GM23248 (cell line): ENCODE data around the gene PCDHGA8.

ENCODE experiments used
- EZH2 ChIP-seq: fragments of 200-600 bp; sonication (generic); IDR thresholded peaks from 2 replicates; pipeline ENCODE4 v1.6.1; 2018; ENCODE audit warnings: antibody characterized with exemption, mild to moderate bottlenecking; ENCODE audit not compliant: insufficient read depth, poor library complexity, severe bottlenecking
- EZH2phosphoT487 ChIP-seq: fragments of 200-600 bp; sonication (generic); IDR thresholded peaks from 2 replicates; pipeline ENCODE4 v1.6.1; 2018; ENCODE audit warnings: antibody characterized with exemption, moderate library complexity, mild to moderate bottlenecking, low read depth; ENCODE audit not compliant: insufficient read depth

DNA sequence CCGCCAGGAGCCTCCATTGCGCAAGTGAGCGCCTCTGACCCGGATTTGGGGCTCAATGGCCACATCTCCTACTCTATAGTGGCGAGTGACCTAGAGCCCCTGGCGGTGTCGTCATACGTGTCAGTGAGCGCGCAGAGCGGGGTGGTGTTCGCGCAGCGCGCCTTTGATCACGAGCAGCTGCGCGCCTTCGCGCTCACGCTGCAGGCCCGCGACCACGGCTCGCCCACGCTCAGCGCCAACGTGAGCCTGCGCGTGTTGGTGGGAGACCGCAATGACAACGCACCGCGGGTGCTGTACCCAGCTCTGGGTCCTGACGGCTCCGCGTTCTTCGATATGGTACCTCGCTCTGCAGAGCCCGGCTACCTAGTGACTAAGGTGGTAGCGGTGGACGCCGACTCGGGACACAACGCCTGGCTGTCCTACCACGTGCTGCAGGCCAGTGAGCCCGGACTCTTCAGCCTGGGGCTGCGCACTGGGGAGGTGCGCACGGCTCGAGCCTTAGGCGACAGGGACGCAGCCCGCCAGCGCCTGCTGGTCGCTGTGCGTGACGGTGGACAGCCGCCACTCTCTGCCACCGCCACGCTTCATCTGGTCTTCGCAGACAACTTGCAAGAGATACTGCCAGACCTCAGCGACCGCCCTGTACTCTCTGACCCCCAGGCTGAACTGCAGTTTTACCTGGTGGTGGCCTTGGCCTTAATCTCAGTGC, 17.3 kb downstream of the PCDHGA8 start:
- TF ChIP-seq EZH2phosphoT487 (no peak), EZH2 (no peak)
